Stimulated activated CD4-positive, alpha-beta T cell treated with anti-CD3 and anti-CD28 coated beads, Interleukin-12 subunit alpha, Interleukin-12 subunit beta, amount 100 ng/mL, for 4 hours (primary cell): ENCODE results near the gene BCL2L1.
"Not testable (repeated sequence)": the region's sequence is repeated elsewhere in the genome, so short reads cannot be mapped to it uniquely, and the experiment has no call there.

ENCODE experiments used
- DNase-seq: peaks from one replicate; pipeline ENCODE4 v3.0.0-alpha.2; 2020

Gene BCL2L1

DNA sequence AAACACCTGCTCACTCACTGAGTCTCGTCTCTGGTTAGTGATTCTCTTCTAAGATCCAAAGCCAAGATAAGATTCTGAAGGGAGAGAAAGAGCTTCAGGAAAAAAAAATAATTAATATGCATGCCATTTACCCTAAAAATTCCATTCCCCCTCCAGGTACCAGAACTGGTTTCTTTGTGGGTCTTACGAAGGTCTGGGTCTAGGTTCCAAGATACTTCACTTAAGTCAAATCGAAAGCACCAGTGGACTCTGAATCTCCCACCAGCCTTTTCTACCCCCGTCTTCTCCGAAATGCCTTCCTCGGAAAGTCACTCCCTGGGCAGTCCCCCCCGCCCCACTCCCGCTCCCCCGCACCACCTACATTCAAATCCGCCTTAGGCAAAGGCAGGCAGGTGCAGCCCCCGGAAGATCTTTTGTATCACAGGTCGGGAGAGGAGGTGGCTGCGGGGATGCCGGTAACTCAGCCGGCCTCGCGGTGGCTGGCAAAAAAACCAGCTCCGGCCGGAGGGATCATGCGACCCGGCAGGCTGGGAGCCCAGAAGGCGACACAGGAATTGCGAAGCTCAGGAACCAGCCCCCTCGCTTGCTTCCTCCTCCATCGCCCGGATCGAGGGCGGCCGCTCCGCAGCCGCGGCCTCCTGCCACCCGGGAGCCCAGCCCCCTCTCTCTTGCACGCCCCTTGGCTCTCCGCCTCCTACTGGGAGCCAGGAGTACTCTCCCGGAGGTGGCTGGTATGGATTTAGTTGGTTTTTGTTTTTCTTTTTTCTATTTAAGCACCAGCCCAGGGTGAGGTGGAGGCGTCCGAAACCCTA, at the start of gene BCL2L1:
Gene BCL2L1 (minus strand): TSS at position 612 of the 812 bp plus-strand sequence. CDS start 650 bp downstream, outside the sequence.
- DNase-seq, result peak; percentile 77

DNA sequence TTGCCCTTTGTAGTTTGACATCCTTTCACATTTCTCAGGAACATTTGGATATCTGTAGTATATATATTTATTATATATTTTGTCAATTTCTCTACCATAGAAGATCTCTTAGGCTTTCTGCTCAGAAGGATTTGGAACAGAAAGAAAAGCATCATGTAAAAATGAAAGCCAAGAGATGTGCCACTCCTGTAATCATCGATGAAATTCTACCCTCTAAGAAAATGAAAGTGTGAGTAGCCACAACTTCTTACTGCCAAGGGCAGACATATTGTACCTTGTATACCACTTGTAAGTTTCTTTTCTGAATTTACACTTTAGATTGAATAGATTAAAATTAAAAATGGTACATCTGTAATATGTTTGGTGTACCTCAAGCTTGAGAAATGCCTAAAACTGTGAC, 47.6 kb upstream of the BCL2L1 start:
- DNase-seq, result no peak

DNA sequence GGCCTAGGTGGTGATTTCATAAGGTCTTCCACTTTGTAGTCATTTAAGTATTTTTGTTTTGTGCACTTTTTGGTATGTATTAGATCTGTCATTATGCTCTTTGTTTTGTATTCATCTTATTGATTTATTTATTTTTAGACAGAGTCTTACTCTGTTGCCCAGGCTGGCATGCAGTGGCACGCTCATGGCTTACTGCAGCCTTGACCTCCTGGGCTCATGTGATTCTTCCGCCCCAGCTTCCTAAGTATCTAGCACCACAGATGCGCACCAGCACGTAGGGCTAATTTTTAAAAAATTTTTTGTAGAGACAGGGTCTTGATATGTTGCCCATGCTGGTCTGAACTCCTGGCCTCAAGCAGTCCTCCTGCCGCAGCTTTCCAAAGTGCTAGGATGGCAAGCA, 47.0 kb upstream of the BCL2L1 start:
- DNase-seq, result no peak

DNA sequence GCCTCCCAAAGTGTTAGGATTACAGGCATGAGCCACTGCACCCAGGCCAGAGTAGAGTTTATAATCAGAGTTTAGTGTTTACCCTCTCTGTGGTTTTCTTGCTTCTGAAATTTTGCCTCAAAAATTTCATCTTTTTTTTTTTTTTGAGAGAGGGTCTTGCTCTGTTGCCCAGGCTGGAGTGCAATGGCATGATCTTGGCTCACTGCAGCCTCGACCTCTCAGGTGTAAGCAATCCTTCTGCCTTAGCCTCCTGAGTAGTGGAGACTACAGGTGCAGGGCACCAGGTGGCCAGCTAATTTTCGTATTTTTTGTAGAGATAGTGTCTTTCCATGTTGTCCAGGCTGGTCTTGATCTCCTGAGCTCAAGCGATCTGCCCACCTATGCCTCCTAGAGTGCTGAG, 45.1 kb upstream of the BCL2L1 start:
- DNase-seq, result no peak

DNA sequence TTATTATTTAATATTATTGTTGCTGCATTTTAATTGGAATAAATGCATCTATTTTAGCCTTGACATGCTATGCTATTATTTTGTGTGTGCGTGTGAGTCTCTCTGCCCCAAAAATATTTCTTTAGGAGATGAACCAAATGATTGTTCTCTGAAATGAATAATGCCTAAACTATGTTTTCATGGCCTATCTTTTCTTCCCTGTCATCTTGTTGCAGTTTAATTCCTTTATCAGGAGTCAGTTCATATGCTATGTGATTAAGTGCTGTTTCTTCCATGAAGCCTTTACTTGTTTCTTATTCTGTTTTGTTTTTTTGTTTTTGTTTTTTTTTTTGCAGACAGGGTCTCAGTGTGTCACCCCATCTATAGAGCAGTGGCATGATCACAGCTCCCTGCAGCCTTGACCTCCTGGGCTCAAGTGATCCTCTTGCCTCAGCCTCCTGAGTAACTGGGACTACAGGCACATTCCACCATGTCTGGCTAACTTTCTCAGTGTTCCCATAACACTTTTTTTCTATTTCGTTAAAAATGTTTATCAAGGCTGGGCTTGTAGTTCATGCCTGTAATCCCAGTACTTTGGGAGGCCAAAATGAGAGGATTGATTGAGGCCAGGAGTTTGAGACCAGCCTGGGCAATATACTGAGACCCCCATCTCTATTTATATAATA, 42.1 kb upstream of the BCL2L1 start:
- DNase-seq, result no peak

DNA sequence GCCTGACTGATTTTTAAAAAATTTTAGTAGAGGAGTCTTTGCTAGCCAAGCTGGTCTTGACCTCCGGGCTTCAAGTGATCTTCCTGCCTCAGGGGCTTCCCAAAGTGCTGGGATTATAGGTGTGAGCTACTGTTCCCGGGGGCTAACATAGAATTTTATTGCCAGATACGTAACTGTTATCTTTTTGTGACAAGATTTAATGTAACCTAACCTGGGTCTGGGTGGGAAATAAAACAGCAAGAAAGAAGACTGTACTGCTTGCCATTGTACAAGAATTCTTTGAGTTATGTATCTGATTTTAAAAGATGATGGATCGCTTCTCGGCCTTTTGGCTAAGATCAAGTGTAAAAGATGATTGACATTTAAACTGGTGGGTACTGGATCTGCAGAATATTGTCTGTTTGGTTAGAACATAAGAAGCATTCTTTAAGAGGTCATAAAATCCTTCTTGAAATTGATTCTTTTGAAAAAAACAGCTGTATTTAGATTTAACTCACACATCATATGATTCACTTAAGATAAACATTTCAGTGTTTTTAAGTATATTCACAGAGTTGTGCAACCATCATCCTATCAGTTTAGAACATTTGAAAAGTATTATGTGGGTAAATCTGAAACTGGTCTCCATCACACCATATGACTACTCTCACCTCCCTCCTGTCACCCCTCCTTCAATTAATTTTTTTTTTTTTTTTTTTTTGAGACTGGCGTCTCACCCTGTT, 38.0 kb upstream of the BCL2L1 start:
- no peak for DNase-seq

DNA sequence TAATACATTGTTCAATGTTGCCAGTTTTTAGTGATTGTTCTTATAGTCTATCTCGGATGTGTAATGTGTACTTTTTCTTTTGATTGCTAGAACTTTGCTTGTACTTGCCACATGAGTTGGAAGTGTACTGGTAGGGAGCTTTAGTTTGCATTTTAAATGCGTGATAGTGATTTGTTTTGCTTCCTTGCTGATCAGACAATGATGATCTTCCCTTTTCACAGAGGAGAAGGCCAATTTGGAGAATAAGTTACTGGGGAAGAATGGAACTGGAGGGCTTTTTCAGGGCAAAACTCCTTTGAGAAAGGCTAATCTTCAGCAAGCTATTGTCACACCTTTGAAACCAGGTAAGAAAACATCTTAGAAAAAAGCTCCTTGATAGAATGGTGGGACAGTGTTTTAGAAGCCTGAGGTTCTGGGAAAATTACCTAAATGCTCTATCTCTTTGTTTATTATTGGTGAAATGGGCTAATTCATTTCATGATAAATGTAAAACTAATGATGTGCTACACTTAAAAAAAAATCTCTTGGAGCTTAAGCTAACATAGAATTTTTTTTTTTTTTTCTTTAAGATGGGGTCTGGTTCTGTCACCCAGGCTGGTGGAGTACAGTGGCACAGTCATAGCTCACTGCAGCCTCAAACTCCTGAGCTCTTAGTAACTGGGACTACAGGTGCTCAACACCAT, 37.3 kb upstream of the BCL2L1 start:
- DNase-seq, result no peak

DNA sequence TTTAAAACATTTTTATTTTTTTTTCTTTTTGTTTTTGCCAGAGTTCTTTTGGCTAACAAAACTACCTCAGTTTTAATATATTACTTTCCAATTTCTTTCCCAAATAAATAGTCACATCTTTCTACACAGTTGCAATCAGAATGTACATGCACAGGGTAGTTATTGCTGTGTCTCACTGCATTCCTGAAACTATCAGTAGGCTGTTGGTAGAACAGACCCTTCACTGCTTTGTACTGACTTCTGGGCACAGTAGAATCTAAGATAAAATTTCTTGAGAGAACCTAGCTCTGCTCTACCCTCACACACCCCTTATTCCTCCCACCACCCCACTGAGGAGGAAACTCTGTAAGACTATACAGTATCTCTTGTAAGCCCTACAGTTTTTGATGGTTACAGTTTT, 36.3 kb upstream of the BCL2L1 start:
- no peak for DNase-seq

DNA sequence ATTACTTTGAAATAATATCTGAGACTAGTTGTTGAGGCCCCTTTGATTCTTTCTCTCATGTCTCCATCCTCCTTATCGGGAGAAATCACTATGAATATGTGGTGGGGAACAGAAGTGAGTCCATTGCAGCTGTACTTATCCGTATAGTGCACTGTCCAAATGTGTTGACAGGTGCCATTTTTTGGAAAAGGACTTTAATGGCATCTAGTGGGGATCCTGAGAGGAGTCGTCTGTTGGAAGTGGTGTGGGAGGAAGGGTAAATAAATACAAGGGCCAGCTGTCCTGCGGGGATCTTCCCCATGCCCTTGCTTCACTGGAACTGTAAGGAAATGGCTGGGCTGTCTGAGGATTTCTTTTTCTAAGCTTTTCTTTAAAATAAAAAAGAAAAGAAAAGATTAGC, 35.9 kb upstream of the BCL2L1 start:
- no peak for DNase-seq

DNA sequence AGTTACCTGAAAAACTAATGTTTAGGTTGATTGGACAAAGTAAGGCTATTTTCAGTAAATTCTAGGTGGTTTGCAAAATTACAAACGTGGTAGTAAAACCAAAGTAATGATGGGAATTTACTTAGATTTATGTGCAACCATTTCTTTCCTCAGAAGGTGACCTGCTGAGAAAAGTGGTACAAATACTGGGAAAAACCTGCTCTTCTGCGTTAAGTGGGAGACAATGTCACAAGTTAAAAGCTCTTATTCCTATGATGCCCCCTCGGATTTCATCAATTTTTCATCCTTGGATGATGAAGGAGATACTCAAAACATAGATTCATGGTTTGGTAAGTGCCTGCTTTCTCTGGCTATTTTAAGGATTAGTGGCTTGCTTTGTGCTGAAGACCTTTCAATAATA, 34.6 kb upstream of the BCL2L1 start:
- DNase-seq, result no peak

DNA sequence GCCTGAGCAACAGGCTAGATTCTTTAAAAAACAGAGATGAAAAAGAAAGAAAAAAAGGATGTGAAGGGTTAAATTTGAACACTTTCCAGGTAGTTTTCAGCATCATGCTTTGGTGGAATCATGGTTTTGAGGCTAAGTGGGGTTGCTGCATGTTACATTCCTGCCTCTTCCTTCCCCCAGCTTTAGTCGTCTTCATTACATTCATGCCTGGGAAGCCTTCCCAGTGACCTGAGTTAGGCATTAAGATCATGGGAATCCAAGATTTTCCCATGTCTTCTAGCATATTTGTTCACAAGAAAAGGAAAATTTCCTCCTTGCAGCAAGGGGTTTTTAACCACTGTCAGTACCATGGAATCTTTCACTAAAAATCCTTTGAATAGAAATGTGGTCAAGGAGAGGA, 28.5 kb upstream of the BCL2L1 start:
- no peak for DNase-seq

DNA sequence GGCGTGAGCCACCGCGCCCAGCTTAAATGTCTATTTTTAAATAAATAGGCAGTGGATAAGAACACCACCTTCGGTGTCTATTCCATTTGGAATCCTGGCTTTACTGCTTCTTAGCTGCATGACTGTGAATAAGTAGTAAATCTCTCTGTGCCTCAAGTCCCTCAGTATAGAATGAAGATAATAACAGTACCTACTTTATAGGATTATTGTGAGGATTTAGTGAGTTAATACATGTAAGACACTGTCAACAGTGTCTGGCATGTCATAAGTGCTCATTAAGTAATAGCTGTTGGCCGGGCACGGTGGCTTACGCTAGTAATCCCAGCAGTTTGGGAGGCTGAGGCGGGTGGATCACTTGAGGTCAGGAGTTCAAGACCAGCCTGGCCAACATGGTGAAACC, 26.6 kb upstream of the BCL2L1 start:
- DNase-seq, result no peak

DNA sequence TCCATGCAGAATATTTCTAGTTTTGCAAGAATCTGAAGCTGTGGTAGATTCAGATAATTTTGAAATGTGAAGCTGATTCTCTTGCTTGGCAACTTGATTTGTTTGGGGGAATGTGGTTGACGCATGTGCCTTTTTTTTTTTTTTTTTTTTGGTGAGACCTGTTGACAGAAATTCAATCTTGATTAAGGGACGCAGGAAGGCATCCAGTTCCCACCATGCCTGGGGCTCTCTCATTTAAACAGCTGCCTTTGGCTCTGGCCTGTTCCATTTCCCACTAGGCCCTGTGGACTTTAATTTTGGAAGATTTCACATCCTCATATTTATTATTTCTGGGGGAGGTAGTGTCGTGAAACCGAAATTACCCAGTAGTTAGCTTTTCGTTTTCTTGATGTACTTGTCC, 25.0 kb upstream of the BCL2L1 start:
- no peak for DNase-seq

DNA sequence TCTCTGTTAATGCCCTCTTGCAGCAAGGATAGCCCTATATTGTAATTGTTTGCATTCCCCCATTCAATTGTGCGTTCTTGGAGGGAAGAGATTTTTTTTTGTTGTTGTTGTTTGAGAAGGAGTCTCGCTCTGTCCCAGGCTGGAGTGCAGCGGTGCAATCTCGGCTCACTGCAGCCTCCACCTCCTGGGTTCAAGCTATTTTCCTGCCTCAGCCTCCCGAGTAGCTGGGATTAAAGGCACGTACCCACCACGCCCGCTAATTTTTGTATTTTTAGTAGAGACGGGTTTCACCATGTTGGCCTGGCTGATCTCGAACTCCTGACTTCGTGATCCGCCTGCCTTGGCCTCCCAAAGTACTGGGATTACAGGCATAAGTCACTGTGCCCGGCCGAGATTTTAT, 24.4 kb upstream of the BCL2L1 start:
- not testable (repeated sequence) for DNase-seq

DNA sequence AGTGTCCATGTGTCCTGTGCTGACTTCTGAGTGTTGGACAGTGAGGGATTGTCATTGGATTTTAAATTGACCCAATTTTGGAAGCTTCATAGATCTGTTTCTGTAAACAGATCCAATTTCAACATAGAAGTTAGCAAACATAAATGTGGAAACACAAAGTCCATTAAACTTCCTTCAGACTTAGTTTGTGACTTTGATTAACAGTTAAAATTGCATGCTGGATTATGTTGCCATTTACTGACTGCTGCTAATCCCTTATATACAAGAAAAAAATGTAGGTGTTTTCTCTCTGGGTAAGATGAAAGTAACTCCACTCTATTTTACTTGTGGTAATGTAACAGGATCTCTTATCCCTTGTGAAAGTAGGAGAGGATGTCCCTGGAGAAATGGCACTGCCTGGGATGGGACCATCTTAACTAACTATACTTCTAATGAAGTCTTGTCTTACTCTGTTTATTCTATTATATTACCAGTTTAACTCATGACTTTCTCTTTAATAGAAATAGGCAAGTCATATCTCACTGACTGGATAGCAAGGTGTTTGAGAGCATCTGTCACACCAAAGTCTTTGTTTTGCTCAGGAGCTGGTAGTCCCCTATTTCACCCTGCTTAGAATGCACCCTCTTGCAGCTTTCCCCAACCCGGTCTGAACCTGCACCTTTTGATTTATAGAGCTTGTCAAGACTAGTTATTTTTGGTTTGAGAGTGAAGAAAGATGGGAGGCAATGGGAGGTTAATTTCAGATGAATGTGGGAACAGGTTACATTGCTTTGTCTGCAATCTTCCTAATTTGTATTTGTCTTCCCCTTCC, 23.6 kb upstream of the BCL2L1 start:
- no peak for DNase-seq

DNA sequence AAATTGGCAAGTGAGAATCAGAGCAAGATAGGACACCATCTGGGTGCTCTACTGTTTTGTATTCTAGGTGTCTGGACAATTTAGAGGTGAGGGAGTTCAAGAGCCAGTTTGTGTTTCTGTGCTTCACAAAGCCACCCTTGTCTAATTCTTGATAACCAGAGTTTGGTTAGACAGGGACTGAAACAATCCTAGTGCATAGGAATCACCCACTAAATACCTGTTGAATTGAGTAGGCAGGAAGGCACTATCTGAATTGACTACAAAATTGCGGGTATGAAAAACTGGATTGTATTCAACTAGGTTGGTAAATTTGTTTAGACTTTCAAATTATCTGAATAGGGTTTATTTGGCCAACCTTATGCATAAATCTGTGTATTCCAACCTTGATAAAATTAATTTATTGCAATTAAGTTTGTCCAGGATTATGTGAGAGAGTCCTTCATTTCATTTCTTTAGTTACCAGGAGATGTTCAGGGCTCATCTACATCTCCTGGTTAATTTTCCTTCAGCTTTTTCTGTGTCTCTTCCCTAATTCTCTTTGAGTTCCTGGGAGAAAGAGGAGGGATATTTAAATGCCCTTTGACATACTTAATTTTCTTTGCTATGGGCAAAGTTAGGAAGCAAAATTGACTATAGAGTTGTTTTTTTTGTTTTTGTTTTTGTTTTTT, 18.1 kb upstream of the BCL2L1 start:
- DNase-seq, result no peak

DNA sequence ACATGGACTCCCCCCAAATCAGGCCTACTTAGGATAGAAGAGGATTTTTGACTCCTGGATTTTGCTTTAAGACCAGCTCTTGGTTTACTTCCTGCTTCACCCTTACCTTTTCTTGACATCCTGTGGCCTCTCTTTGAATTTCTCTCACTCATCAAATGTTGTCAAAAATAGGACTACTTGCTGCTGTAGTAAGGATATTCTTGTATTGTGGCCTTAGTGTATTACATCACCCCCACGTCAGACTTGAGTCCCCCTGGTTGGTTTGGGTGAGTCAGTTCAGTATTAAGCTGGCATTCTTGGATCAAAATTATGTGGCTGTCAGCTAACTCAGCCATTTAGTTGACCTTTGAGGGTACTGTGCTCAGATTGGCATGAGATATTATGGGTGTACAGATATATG, 17.5 kb upstream of the BCL2L1 start:
- no peak for DNase-seq

DNA sequence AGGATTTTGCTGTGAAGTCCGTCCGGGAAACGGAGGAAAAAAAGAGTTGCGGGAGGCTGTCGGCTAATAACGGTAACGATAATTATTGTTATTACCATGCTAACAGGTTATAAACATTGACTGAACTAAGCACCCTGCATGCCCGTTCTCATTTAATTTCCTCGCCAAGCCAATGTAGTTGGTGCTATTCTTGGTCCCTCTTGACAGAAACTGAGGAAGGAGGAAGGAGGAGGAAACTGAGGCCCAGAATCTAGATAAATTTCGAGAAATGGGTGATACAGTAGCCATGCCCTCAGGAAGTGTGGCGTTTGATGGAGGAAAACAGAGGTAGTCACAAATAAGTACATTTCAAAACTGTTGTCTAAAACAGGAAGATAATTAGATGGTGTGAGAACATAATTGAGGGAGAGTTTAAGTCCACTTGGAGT, 16.9 kb upstream of the BCL2L1 start:
- no peak for DNase-seq

DNA sequence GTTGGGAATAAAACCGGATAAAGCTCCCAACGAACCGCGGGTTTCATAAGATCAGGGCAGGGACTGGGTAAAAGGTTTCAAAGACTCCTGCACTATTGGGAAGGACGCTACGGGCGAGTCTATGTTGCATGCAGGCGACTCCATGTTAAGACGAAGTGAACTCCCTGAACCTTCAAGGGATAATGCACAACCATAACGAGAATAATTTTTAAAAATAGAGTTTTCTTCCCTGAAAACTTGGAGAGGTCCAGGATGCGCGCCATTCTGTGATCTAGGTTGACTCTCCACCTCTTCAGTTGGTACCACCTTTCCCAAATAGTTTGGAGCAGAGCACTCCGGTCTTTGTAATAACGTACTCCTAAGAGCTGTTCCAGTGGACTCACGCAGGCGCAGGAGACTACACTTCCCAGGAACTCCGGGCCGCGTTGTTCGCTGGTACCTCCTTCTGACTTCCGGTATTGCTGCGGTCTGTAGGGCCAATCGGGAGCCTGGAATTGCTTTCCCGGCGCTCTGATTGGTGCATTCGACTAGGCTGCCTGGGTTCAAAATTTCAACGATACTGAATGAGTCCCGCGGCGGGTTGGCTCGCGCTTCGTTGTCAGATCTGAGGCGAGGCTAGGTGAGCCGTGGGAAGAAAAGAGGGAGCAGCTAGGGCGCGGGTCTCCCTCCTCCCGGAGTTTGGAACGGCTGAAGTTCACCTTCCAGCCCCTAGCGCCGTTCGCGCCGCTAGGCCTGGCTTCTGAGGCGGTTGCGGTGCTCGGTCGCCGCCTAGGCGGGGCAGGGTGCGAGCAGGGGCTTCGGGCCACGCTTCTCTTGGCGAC, 16.3 kb upstream of the BCL2L1 start, which contains the start of gene TPX2:
Gene TPX2 (plus strand): TSS at position 562 of the 821 bp plus-strand sequence. CDS start 18,187 bp downstream, outside the sequence.
- DNase-seq, result peak; percentile 81

DNA sequence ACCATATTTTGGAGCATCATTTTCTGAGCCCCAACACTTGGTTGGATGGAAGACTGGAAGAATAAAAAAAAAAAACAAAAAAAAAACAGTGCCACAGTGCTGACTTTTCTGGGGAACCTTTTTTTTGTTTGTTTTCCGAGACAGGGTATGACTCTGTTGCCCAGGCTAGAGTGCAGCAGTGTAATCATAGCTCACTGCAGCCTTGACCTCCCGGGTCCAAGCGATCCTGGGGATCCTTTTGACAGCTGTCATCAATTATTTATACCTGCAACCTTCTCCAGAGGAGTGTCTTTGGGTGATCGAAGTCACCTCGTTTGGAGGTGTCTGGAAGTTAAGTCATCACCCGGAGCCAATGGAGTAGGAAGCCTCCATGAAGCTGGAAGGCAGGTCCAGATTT, 8.7 kb upstream of the BCL2L1 start:
- no peak for DNase-seq
